Measurements from ENCODE around the gene C1orf35.

The C1orf35 gene

GRCh38 chr1:228109073-228109961 is 6.2 kb upstream of the C1orf35 start, which contains the start of gene MRPL55:
Gene MRPL55 (minus strand): TSS chr1:228109299. CDS start chr1:228108260, 1,039 bp downstream.
- peak; percentile 97 for DNase-seq (ENCODE audit: low spot score)

- DNase-seq (ENCODE audit: low spot score) = no peak
Measured at GRCh38 chr1:228108742-228109072, 5.6 kb upstream of the C1orf35 start.

DNA sequence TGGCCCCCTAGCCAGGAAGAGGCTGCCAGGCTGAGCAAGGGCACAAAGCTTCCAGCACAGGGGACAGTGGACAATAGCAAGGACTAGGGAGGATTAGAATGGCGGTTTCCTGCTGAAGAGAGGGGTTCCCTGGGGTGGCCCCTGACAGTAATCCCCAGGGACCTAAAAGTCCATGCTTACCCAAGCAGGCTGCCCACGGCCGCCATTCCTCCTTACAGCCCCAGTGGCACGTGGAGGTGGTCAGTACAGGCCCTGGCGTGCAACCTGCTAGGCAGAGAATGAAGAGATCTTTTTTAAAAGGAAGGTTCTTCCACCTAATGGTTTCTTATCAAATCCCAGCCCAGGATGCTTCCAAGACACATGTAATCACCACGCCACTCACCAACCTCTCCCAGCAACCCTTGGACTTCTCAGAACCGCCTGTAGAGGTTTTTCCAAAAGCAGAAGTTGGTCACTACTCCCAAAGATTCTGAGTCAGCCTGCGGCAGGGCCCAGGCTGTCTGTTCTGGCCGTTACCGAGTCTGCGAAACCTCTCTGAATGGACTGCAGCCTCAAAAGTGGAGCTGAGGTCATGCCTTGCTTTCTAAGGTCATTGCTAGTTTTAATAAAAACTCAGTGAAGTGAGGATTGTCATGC is 5.0 kb upstream of the C1orf35 start:
- no peak for DNase-seq (ENCODE audit: low spot score)

GRCh38 chr1:228107636-228108035 is 4.5 kb upstream of the C1orf35 start:
- no peak for DNase-seq (ENCODE audit: low spot score)

- no peak for DNase-seq (ENCODE audit: low spot score)
Measured at GRCh38 chr1:228106800-228107054, 3.6 kb upstream of the C1orf35 start.

- DNase-seq (ENCODE audit: low spot score) = no peak
Measured at GRCh38 chr1:228105996-228106799, 3.1 kb upstream of the C1orf35 start.

GRCh38 chr1:228105270-228105995 is 2.3 kb upstream of the C1orf35 start:
- no peak for DNase-seq (ENCODE audit: low spot score)

DNA sequence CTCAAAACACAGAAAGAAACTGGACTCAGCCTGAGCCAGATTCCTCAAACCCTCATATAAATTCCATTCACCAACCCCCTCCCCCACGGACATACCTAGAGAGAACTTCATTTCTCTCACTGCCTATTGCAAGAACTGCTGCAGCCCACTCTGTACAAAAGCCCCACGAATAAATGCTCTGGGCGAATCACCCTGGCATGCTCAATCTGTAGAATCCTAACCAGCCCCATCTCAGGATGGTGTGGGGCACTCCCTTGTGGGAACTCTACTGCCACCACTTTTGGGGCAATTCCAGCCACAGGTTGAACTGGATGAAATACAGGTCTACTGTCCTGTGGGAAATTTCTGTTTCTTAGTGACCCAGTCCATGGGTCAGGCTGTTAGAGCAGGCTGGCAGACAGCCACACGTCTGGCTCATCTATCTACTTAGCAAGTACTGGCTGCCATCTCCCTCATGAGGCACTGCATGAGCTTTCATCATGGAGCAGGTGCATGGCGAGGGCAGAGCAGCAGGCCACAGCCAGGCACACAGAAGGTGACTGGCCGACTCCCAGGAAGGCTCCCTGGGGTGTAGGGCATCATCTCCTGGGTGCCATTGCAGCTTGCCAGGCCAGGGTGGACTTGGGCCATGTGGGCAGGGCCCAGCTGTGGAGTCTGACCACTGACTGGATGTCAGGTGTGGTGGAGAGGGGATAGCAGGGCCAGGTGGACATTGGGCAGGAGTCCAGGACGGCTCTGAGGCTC is 1.6 kb upstream of the C1orf35 start:
- no peak for DNase-seq (ENCODE audit: low spot score)

GRCh38 chr1:228101994-228102790 is 933 bp downstream of the C1orf35 start:
- DNase-seq (ENCODE audit: low spot score) = peak; percentile 70

- peak; percentile 12 for DNase-seq (ENCODE audit: low spot score)
Measured at GRCh38 chr1:228101614-228101993, 1.5 kb downstream of the C1orf35 start.

GRCh38 chr1:228100822-228101613 is 2.1 kb downstream of the C1orf35 start:
- DNase-seq (ENCODE audit: low spot score) = peak; percentile 11

- DNase-seq (ENCODE audit: low spot score) = peak; percentile 2
Measured at GRCh38 chr1:228099331-228099732, 3.8 kb downstream of the C1orf35 start.

DNA sequence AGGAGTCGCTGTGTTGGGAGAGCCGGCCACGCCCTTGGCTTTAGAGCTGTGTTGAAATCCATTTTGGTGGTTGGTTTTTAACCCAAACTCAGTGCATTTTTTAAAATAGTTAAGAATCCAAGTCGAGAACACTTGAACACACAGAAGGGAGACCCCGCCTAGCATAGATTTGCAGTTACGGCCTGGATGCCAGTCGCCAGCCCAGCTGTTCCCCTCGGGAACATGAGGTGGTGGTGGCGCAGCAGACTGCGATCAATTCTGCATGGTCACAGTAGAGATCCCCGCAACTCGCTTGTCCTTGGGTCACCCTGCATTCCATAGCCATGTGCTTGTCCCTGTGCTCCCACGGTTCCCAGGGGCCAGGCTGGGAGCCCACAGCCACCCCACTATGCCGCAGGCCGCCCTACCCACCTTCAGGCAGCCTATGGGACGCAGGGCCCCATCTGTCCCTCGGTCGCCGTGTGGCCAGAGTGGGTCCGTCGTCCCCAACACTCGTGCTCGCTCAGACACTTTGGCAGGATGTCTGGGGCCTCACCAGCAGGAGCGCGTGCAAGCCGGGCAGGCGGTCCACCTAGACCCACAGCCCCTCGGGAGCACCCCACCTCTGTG is 4.7 kb downstream of the C1orf35 start:
- no peak for DNase-seq (ENCODE audit: low spot score)

DNA sequence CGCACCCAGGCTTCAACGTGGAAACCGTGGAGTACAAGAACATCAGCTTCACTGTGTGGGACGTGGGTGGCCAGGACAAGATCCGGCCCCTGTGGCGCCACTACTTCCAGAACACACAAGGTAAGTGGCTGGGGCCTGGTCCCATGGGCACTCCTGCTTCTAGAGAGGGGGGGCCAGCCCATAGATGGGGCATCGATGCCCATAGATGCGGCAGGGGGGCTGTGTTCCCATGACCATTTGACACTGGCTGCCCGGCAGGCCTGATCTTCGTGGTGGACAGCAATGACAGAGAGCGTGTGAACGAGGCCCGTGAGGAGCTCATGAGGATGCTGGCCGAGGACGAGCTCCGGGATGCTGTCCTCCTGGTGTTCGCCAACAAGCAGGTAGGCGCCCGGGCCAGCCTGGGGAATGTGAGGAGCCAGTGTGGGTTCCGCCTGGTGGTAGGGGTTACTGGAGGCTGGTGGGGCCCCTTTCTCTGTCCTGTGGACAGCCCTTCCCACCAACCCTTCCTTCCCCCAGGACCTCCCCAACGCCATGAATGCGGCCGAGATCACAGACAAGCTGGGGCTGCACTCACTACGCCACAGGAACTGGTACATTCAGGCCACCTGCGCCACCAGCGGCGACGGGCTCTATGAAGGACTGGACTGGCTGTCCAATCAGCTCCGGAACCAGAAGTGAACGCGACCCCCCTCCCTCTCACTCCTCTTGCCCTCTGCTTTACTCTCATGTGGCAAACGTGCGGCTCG is 5.6 kb downstream of the C1orf35 start:
- DNase-seq (ENCODE audit: low spot score) = no peak

DNA sequence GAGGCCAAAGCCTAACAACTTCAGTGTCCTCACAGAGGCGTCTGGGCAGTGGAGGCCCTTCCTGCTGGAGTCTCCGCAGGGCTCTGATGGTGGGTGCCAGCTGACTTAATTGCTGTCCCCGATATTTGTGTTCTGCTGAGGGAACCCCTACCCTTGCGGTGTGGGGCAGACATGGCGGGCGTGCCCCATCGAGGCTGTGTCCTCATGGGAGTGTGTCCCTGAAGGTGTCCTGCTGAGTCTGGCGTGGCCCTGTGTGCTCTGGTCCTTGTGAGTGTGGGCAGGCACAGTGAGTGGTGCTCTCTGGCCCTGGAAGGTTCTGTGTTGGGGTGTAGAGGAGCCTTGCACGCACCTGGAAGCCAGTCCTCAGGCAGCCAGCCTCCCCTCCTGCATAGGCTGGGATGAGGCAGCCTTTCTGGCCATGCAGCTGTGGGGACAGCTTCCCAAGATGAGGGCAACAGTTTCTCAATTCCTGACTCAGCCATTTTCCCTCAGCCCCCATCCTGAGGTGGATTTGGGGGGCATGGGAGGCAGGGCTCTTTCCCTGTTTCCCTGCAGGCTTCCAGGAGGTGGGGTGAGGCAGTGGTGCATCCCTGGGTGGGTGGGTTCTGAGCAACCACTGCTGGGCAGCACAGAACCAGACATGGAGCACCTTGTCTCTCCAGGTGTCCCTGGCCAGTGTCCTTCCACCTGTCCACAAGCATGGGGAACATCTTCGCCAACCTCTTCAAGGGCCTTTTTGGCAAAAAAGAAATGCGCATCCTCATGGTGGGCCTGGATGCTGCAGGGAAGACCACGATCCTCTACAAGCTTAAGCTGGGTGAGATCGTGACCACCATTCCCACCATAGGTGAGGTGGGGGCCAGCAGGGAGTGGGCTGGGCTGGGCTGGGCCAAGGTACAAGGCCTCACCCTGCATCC is 6.5 kb downstream of the C1orf35 start:
- no peak for DNase-seq (ENCODE audit: low spot score)

DNA sequence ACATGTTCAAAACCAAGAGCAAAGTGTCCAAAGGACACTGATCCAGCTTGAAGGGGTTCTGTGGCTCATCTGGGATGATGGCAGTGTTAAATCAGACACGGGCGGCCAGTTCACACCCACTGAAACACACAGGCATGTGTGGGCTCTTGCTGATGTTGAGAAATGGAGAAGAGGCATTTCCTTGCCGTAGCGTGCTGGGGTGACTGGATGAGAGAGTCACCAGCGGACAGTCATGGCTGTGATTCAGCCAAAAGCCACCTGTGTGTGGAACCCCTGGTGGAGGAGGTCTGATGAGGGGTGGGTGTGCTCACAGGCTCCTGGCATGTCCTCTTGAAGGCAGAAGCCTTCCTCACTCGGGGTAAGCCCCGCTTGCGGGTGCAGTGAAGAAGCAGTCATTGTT is 7.2 kb downstream of the C1orf35 start:
- no peak for DNase-seq (ENCODE audit: low spot score)

- DNase-seq (ENCODE audit: low spot score) = no peak
Measured at GRCh38 chr1:228095161-228095560, 8.0 kb downstream of the C1orf35 start.
